Measurements from ENCODE around the gene HORMAD1. TPM values are rescaled to one million over a fixed set of nuclear protein-coding genes. Genes with fewer than 3 reads are reported as not detected.
A peak's percentile ranks its signal among the peaks of the same experiment; 100 is the strongest.

The HORMAD1 gene
- total RNA-seq, 1 experiment from 2014 or later, result not detected

- TF ChIP-seq CTCF (IDR thresholded peaks at IDR 0.05; ENCODE audit: unreplicated experiment), result no peak
- H3K4me1 Mint-ChIP-seq (ENCODE audit: insufficient read depth, unreplicated experiment), result peaks cover 21% of the 10 kb centered on the region
- no TSS peak for BruUV-seq (replicated peaks)
- no peaks in the 10 kb centered on the region for H3K9me3 Mint-ChIP-seq (ENCODE audit: unreplicated experiment)
- peaks cover 4% of the 10 kb centered on the region for H3K36me3 Mint-ChIP-seq (ENCODE audit: insufficient read depth, unreplicated experiment)
- peak overlapping the region; percentile 96 for H3K27ac Mint-ChIP-seq (ENCODE audit: low read depth, unreplicated experiment)
- peak; percentile 80 for DNase-seq (ENCODE audit: unreplicated experiment)
- H3K4me3 Mint-ChIP-seq (ENCODE audit: unreplicated experiment), result peak overlapping the region; percentile 58
- CTCF ChIA-PET, result interaction anchor here (0.6 to 1.7 kb wide), 5 partner anchors 10 to 204 kb away, joined by 4 to 7 read pairs (median 4); no protein-coding TSS in a partner anchor
- intact Hi-C loops (cut with micrococcal nuclease), result no loop called here
- POLR2A ChIA-PET, result interaction anchor here (0.8 to 2.4 kb wide), 6 partner anchors 12 to 196 kb away, joined by 3 to 16 read pairs (median 4); partner anchors contain the start of genes GOLPH3L and MCL1
- no peaks in the 10 kb centered on the region for H3K27me3 Mint-ChIP-seq (ENCODE audit: insufficient read depth, unreplicated experiment)
Observed at GRCh38 chr1:150764617-150765101, 44.0 kb upstream of the HORMAD1 start.

- POLR2A ChIA-PET, result interaction anchor here (0.5 to 2.4 kb wide), 4 partner anchors 10 to 66 kb away, joined by 4 to 16 read pairs (median 4); partner anchors contain the start of genes GOLPH3L and HORMAD1
Observed at GRCh38 chr1:150763018-150763417, 42.3 kb upstream of the HORMAD1 start.

GRCh38 chr1:150762552-150762951, 41.9 kb upstream of the HORMAD1 start:
- ChIA-PET POLR2A (interaction anchor here (0.6 kb wide), 1 partner anchor 42 kb away, joined by 4 read pairs; the partner anchor contains the start of gene HORMAD1), CTCF (interaction anchor here (0.6 kb wide), 1 partner anchor 124 kb away, joined by 3 read pairs; the partner anchor contains the start of gene CTXND2)
- DNase-seq (ENCODE audit: unreplicated experiment), result no peak
- no TSS peak for BruUV-seq (replicated peaks)
- Mint-ChIP-seq H3K27me3 (ENCODE audit: insufficient read depth, unreplicated experiment) (no peaks in the 10 kb centered on the region), H3K27ac (ENCODE audit: low read depth, unreplicated experiment) (no peak overlapping the region), H3K4me1 (ENCODE audit: insufficient read depth, unreplicated experiment) (peaks cover 21% of the 10 kb centered on the region), H3K4me3 (ENCODE audit: unreplicated experiment) (no peak overlapping the region), H3K36me3 (ENCODE audit: insufficient read depth, unreplicated experiment) (peaks cover 4% of the 10 kb centered on the region), H3K9me3 (ENCODE audit: unreplicated experiment) (no peaks in the 10 kb centered on the region)
- intact Hi-C loops (cut with micrococcal nuclease), result no loop called here
- TF ChIP-seq CTCF (IDR thresholded peaks at IDR 0.05; ENCODE audit: unreplicated experiment), result no peak

More at GRCh38 chr1:150763018-150763417, 42.3 kb upstream of the HORMAD1 start:
- Mint-ChIP-seq H3K36me3 (ENCODE audit: insufficient read depth, unreplicated experiment) (peaks cover 4% of the 10 kb centered on the region), H3K27me3 (ENCODE audit: insufficient read depth, unreplicated experiment) (no peaks in the 10 kb centered on the region), H3K9me3 (ENCODE audit: unreplicated experiment) (no peaks in the 10 kb centered on the region), H3K4me3 (ENCODE audit: unreplicated experiment) (no peak overlapping the region), H3K4me1 (ENCODE audit: insufficient read depth, unreplicated experiment) (peaks cover 21% of the 10 kb centered on the region), H3K27ac (ENCODE audit: low read depth, unreplicated experiment) (no peak overlapping the region)
- intact Hi-C loops (cut with micrococcal nuclease), result no loop called here
- TF ChIP-seq CTCF (IDR thresholded peaks at IDR 0.05; ENCODE audit: unreplicated experiment), result no peak
- no TSS peak for BruUV-seq (replicated peaks)
- CTCF ChIA-PET, result interaction anchor here (1.7 kb wide), 1 partner anchor 143 kb away, joined by 7 read pairs; no protein-coding TSS in a partner anchor
- DNase-seq (ENCODE audit: unreplicated experiment), result no peak

GRCh38 chr1:150761801-150762200, 41.1 kb upstream of the HORMAD1 start:
- Mint-ChIP-seq H3K27ac (ENCODE audit: low read depth, unreplicated experiment) (no peak overlapping the region), H3K27me3 (ENCODE audit: insufficient read depth, unreplicated experiment) (no peaks in the 10 kb centered on the region), H3K4me3 (ENCODE audit: unreplicated experiment) (no peak overlapping the region), H3K9me3 (ENCODE audit: unreplicated experiment) (no peaks in the 10 kb centered on the region), H3K4me1 (ENCODE audit: insufficient read depth, unreplicated experiment) (peaks cover 21% of the 10 kb centered on the region), H3K36me3 (ENCODE audit: insufficient read depth, unreplicated experiment) (peaks cover 4% of the 10 kb centered on the region)
- CTCF ChIA-PET, result no interaction called here
- POLR2A ChIA-PET, result interaction anchor here (0.8 kb wide), 1 partner anchor 145 kb away, joined by 3 read pairs; no protein-coding TSS in a partner anchor
- no TSS peak for BruUV-seq (replicated peaks)
- TF ChIP-seq CTCF (IDR thresholded peaks at IDR 0.05; ENCODE audit: unreplicated experiment), result no peak
- DNase-seq (ENCODE audit: unreplicated experiment), result no peak
- intact Hi-C loops (cut with micrococcal nuclease), result no loop called here
